ENCODE results near the gene BACE2.
"Not testable (repeated sequence)": the region's sequence is repeated elsewhere in the genome, so short reads cannot be mapped to it uniquely, and the experiment has no call there.

The BACE2 gene

GRCh38 chr21:41186755-41187536 is 19.0 kb downstream of the BACE2 start:
- Histone ChIP-seq H3K4me3 (replicated peaks; ENCODE audit: insufficient read depth, low read length) (no peak overlapping the region), H3K27ac (replicated peaks) (no peak overlapping the region), H3K27me3 (ENCODE audit: insufficient read depth, poor library complexity, severe bottlenecking) (no peaks in the 10 kb centered on the region)
- no peak for DNase-seq (ENCODE audit: low read depth in 1 of 2, low spot score in 1 of 2)
- TF ChIP-seq SPI1 (IDR thresholded peaks at IDR 0.05; ENCODE audit: borderline replicate concordance, low read depth) = no peak

- DNase-seq (ENCODE audit: low read depth in 1 of 2, low spot score in 1 of 2) = no peak
- Histone ChIP-seq H3K4me3 (replicated peaks; ENCODE audit: insufficient read depth, low read length) (no peak overlapping the region), H3K27ac (replicated peaks) (no peak overlapping the region), H3K27me3 (ENCODE audit: insufficient read depth, poor library complexity, severe bottlenecking) (no peaks in the 10 kb centered on the region)
- TF ChIP-seq CTCF (IDR thresholded peaks at IDR 0.05; ENCODE audit: insufficient read depth, low read length) (no peak), SPI1 (IDR thresholded peaks at IDR 0.05; ENCODE audit: borderline replicate concordance, low read depth) (no peak), POLR2AphosphoS5 (IDR thresholded peaks at IDR 0.05; ENCODE audit: low read depth) (no peak), REST (IDR thresholded peaks at IDR 0.05; ENCODE audit: insufficient replicate concordance, low read depth) (no peak), GABPA (IDR thresholded peaks at IDR 0.05; ENCODE audit: low read depth) (no peak)
Observed at GRCh38 chr21:41187537-41188025, 19.6 kb downstream of the BACE2 start.

GRCh38 chr21:41188486-41189149 is 20.7 kb downstream of the BACE2 start:
- no peaks in the 10 kb centered on the region for H3K27me3 ChIP-seq (ENCODE audit: insufficient read depth, poor library complexity, severe bottlenecking)
- H3K27ac ChIP-seq (replicated peaks) = no peak overlapping the region
- no peak for TF ChIP-seq REST (IDR thresholded peaks at IDR 0.05; ENCODE audit: insufficient replicate concordance, low read depth)
- no peak for TF ChIP-seq CTCF (IDR thresholded peaks at IDR 0.05; ENCODE audit: insufficient read depth, low read length)
- no peak for TF ChIP-seq POLR2AphosphoS5 (IDR thresholded peaks at IDR 0.05; ENCODE audit: low read depth)
- TF ChIP-seq SPI1 (IDR thresholded peaks at IDR 0.05; ENCODE audit: borderline replicate concordance, low read depth) = no peak
- TF ChIP-seq GABPA (IDR thresholded peaks at IDR 0.05; ENCODE audit: low read depth) = no peak
- no peak for DNase-seq (ENCODE audit: low read depth in 1 of 2, low spot score in 1 of 2)
- no peak overlapping the region for H3K4me3 ChIP-seq (replicated peaks; ENCODE audit: insufficient read depth, low read length)

GRCh38 chr21:41189150-41189745 is 21.3 kb downstream of the BACE2 start:
- Histone ChIP-seq H3K4me3 (replicated peaks; ENCODE audit: insufficient read depth, low read length) (no peak overlapping the region), H3K27me3 (ENCODE audit: insufficient read depth, poor library complexity, severe bottlenecking) (no peaks in the 10 kb centered on the region), H3K27ac (replicated peaks) (no peak overlapping the region)
- DNase-seq (ENCODE audit: low read depth in 1 of 2, low spot score in 1 of 2) = no peak
- TF ChIP-seq POLR2AphosphoS5 (IDR thresholded peaks at IDR 0.05; ENCODE audit: low read depth) (no peak), SPI1 (IDR thresholded peaks at IDR 0.05; ENCODE audit: borderline replicate concordance, low read depth) (no peak), CTCF (IDR thresholded peaks at IDR 0.05; ENCODE audit: insufficient read depth, low read length) (no peak)

GRCh38 chr21:41192552-41192951 is 24.6 kb downstream of the BACE2 start:
- DNase-seq (ENCODE audit: low read depth in 1 of 2, low spot score in 1 of 2); H3K27me3 ChIP-seq (ENCODE audit: insufficient read depth, poor library complexity, severe bottlenecking); H3K27ac ChIP-seq (replicated peaks); H3K4me3 ChIP-seq (replicated peaks; ENCODE audit: insufficient read depth, low read length): not testable (repeated sequence)
